ENCODE results near the gene ODF4.

GRCh38 chr17:8294814-8295316, 44.8 kb upstream of the ODF4 start:
- no peak for TF ChIP-seq CTCF (IDR thresholded peaks at IDR 0.05)
- TF ChIP-seq EZH2phosphoT487 (IDR thresholded peaks at IDR 0.05) = no peak
- TF ChIP-seq EZH2 (IDR thresholded peaks at IDR 0.05) = no peak

Data from neural progenitor cell (in vitro differentiated cells).